Central memory CD8-positive, alpha-beta T cell (primary cell): ENCODE results near the gene AGFG2.
"Not testable (repeated sequence)": the region's sequence is repeated elsewhere in the genome, so short reads cannot be mapped to it uniquely, and the experiment has no call there.

Experiments used
- ATAC-seq: fragments of 150-1000 bp; cut with Tn5 transposase; replicated peaks from 2 replicates; pipeline ENCODE4 v1.10.0; 2022; ENCODE audit warnings: mild to moderate bottlenecking, moderate FRiP score, moderate number of reproducible peaks; ENCODE audit not compliant: poor library complexity, severe bottlenecking; ENCODE audit errors: extremely low read depth
- DNase-seq, 2 donors: peaks; one replicate each; pipeline ENCODE4 v3.0.0; 2021; ENCODE audit warnings: low spot score in 2 of 2
- H3K27ac Mint-ChIP-seq: one replicate; pipeline ENCODE4 v1.8.0; 2022; ENCODE audit warnings: low read depth, mild to moderate bottlenecking, moderate library complexity, mixed read lengths
- H3K27me3 Mint-ChIP-seq: one replicate; pipeline ENCODE4 v1.8.0; 2022; ENCODE audit warnings: mixed read lengths
- H3K36me3 Mint-ChIP-seq: one replicate; pipeline ENCODE4 v1.8.0; 2022; ENCODE audit warnings: mild to moderate bottlenecking, moderate library complexity, mixed read lengths; ENCODE audit not compliant: insufficient read depth
- H3K4me1 Mint-ChIP-seq: one replicate; pipeline ENCODE4 v1.8.0; 2022; ENCODE audit warnings: mixed read lengths
- H3K4me3 Mint-ChIP-seq: one replicate; pipeline ENCODE4 v1.8.0; 2022; ENCODE audit warnings: mild to moderate bottlenecking, moderate library complexity, mixed read lengths
- H3K9me3 Mint-ChIP-seq: one replicate; pipeline ENCODE4 v1.8.0; 2022; ENCODE audit warnings: mixed read lengths

Gene AGFG2

DNA sequence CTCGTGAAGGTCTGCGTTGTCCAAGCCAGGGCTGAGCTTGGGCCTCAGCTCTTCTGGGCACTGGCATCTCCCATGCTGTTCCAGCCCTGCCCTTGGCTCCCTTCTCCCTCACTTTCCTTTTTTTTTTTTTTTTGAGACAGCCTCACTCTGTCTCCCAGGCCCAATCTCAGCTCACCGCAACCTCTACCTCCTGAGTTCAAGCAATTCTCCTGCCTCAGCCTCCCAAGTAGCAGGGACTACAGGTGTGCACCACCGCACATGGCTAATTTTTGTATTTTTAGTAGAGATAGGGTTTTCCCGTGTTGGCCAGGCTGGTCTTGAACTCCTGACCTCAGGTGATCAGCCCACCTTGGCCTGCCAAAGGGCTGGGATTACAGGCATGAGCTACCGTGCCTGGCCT, 25.4 kb downstream of the AGFG2 start:
- peaks cover 27% of the 10 kb centered on the region for H3K36me3 Mint-ChIP-seq

DNA sequence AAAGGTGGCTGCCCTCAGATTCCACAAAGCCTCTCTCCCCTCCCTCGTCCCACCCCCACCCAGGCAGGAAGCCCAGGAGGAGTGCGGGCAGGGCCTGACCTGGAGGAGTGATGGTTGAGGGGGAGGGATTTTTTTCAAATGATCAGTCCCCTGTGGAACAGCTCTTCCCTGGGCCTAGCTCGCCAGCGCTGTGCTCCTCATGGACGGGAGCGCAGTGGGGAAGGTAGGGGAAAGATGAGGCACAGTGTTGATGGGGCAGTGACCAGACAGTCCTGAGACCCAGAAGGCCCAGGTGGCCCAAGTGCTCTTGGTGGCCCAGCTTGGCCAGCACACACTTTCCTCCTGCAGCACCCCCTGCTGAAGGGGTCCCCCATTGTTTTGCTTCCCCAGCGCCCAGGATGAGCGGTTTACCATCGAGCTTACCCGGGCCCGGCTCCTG, 26.1 kb downstream of the AGFG2 start:
- Mint-ChIP-seq H3K9me3 (no peaks in the 10 kb centered on the region), H3K4me3 (no peak overlapping the region), H3K36me3 (peaks cover 25% of the 10 kb centered on the region), H3K4me1 (peaks cover 38% of the 10 kb centered on the region), H3K27ac (no peak overlapping the region), H3K27me3 (no peaks in the 10 kb centered on the region)
- DNase-seq (no peak), ATAC-seq (no peak)

More for the DNA sequence above, 25.4 kb downstream of the AGFG2 start:
- not testable (repeated sequence) for H3K27me3 Mint-ChIP-seq, H3K27ac Mint-ChIP-seq, H3K4me3 Mint-ChIP-seq, DNase-seq, ATAC-seq, H3K9me3 Mint-ChIP-seq
- peaks cover 41% of the 10 kb centered on the region for H3K4me1 Mint-ChIP-seq

DNA sequence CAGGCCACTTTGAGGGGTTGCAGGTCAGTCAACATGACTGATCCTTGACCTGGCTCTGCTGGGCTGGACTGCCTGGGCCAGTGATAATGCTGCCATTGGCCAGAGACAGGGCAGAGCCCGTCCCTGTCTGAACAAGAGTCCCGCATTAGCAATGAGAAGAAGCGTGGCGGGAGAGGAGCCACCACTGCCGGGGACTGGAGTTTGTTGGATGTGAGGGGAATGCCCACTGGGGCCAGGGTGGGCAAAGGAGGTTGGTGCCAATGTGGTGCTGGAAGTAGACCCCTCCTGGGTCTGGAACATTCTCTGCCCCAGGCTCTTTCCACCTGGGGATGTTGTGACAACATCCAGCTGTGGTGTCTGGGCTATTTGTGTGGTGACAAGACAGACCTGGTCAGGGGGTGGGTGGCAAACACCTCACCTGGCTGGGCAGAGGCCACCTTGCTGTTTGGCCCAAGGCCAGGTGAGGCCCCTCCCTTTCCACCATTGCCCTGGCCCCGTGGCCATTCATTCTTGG, 27.1 kb downstream of the AGFG2 start:
- Mint-ChIP-seq H3K36me3 (peaks cover 24% of the 10 kb centered on the region), H3K27ac (no peak overlapping the region)
- no peak for DNase-seq

DNA sequence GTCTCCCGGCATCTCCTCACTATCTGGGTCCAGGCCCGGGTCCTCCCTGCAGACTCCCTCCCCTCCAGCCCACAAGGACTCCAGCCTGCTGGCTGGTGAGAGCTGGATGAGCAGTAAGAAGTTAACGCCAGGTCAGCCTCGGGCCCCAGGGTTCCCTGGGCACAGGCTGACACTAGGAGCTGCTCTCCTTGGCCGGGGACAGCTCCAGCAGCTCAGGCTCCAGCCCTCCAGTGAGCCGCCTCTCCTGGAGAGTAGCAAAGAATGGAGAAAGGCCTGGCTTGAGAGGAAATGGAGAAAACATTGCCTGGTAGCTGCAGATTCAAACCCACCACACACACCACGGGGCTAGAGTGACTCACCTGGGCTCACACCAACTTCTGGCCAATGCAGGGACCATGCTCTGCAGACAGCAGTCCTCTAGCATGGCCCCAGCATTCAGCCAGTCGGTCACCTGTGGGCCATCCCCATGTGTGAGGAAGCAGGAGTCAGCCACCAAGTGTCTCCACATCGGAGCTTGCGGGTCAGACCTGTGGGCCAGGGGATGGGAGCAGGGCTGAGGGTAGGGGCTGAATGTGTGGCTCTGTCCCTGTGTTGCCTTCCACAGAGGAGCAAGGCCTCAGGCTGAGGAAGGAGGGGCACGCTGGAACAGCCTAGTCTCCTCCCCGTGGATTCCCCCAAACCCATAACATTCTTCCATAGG, 28.2 kb downstream of the AGFG2 start:
- H3K4me1 Mint-ChIP-seq: peaks cover 43% of the 10 kb centered on the region
- no peaks in the 10 kb centered on the region for H3K9me3 Mint-ChIP-seq
- no peak for DNase-seq
- no peak overlapping the region for H3K27ac Mint-ChIP-seq
- H3K36me3 Mint-ChIP-seq: peaks cover 19% of the 10 kb centered on the region
- no peaks in the 10 kb centered on the region for H3K27me3 Mint-ChIP-seq
- no peak overlapping the region for H3K4me3 Mint-ChIP-seq
- no peak for ATAC-seq

More for the DNA sequence above, 27.1 kb downstream of the AGFG2 start:
- H3K4me3 Mint-ChIP-seq: no peak overlapping the region
- ATAC-seq: no peak
- H3K27me3 Mint-ChIP-seq: no peaks in the 10 kb centered on the region
- H3K4me1 Mint-ChIP-seq: peaks cover 38% of the 10 kb centered on the region
- H3K9me3 Mint-ChIP-seq: no peaks in the 10 kb centered on the region

DNA sequence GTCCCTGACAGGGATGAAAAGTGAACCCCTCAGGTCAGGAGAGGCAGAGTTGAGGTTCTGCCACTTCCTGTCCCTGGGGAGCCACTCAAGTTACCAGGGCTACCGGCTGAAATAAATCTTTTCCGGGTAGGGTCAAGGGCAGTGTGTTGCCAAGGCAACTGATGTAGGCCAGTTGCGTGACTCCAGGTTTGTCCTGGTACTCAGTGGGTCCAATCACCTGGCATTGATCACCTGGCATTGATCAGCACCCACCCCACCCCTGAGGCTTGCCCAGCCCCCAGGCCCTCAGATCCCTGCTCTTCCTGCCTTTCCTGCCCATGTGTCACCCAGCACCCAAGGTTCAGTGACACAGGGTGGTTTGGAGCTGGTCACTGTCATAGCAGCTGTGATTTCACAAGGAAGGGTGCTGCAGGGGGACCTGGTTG, 28.8 kb downstream of the AGFG2 start:
- H3K4me1 Mint-ChIP-seq: peaks cover 44% of the 10 kb centered on the region
- no peak overlapping the region for H3K4me3 Mint-ChIP-seq
- ATAC-seq: no peak
- H3K9me3 Mint-ChIP-seq: no peaks in the 10 kb centered on the region
- peaks cover 16% of the 10 kb centered on the region for H3K36me3 Mint-ChIP-seq
- H3K27me3 Mint-ChIP-seq: no peaks in the 10 kb centered on the region
- H3K27ac Mint-ChIP-seq: no peak overlapping the region
- no peak for DNase-seq

DNA sequence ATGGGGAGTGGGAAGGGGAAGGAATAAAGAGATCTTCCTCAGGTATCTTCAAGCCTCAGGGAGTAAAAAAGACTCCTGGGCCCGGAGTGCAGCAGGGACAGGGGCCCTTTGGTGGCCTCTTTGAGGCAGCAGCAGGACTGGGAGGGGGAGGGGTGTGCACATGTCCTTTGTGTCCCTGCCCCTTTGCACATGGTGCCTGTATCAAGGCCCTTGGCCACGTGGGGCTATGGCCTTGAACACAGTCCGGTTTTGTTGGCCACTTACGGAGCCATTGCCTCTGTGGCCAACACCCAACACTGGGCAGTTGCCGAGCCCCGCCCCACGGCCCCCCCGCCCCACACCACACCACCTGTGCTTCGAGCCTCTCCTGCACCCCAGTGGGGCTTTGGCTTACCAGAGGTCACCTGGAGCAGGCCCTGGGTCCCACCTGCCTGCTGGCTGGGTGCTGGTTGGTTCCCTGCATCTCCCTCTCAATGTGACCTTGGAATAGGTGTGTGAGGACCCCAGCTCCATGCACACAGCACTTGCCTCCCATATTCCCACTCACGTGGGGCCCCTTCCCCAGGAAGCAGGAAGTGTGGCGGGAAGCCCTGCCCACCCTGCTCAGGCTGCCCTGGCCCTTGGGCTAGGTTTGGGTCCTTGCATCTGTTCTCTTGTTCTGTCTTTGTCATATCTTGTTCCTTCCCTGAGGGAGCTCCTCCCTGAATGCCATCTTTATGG, 29.3 kb downstream of the AGFG2 start:
- H3K27me3 Mint-ChIP-seq: no peaks in the 10 kb centered on the region
- DNase-seq (no peak), ATAC-seq (no peak)
- H3K36me3 Mint-ChIP-seq: peaks cover 17% of the 10 kb centered on the region
- H3K27ac Mint-ChIP-seq: peak overlapping the region; percentile 60
- H3K4me1 Mint-ChIP-seq: peaks cover 44% of the 10 kb centered on the region
- H3K4me3 Mint-ChIP-seq: peak overlapping the region; percentile 33
- no peaks in the 10 kb centered on the region for H3K9me3 Mint-ChIP-seq

DNA sequence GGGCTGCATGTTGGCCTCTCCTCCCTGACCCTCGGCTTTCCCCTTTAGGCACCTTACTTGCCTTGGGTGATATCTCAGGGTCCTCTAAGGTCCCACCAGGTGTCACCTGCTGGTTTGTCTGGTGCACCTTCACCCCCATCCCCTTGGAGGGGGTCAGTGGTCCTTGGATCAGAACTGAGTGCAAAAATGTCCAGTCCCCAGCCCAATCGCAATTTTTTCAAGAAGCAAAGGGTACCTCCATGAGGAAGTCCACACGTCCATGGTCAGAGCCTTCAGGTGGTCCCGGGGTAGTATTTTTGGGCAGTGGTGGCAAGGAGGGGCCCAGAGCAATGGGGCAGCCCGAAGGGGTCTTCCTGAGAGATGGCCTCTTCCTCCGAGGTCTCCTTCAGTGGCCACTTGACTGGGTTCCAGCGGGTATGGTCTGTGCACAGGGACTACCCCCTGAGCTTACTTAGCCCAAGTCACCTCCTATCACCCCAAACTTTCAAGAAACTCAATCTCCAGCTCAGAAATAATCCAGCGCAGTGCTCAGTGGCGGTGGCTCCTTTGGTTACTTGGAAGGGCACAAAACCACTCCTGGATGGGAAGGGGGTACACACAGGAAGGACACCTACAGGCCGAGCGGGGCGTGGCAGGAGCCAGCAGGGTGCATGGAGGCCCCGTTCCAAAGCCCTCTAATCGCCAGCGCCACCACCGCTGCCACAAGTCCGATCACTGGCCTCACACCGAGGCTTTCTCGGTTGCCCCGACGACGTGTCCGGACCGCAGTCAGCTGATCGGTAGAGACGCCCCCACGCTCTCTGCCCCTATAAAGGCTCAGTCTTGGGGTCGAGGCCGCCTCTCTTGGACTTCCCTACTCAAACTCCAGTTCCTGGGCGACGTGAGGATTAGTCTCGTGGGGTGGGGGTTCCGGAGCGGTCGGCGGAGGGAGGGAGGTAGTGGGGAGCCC, 30.2 kb downstream of the AGFG2 start:
- Mint-ChIP-seq H3K4me3 (peak overlapping the region; percentile 33), H3K27ac (peak overlapping the region; percentile 67)

DNA sequence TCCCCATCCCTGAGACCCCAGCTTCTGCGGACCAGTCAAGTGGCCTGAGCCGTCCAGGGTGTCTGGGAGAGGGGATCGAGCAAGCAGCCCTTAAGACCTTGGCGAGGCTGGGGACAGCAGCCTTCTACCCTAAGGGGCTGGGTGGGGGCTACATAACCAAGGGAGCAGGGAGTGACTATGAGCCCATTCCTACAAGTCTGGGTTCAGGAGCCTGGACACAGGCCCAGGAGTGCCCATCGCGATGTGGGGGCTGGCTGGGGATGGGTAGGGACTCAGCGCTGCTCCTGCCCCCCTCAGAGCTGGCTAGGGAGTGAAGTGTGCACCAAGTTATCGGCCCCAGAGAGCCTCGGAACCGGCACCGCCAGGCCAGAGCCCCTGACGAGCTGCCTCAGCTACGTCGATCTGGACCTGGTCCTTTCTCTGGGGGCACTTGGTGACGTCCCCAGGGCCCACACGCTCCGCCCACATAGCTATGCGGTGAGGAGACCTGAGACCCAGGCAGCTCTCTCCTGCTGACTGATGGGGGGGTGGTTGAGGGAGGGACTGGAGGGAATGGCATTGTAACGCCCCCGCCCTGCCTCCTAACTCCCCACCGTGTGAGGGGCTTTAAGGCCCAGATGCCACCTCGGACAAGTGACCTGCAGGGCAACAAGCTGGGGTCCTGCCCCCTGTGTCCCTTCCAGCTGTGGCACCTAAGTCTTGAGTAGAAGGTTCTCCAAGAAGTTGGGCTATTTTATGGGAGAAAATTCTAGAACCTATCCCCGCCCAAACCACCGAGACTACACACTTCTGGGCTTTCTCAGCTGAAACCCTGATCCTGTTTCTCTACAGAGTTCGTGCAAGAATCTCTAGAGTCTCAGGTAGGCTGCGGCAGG, 32.2 kb downstream of the AGFG2 start:
- no peak overlapping the region for H3K27ac Mint-ChIP-seq
- H3K4me1 Mint-ChIP-seq: peaks cover 31% of the 10 kb centered on the region
- no peaks in the 10 kb centered on the region for H3K9me3 Mint-ChIP-seq
- peak overlapping the region; percentile 33 for H3K4me3 Mint-ChIP-seq
- H3K36me3 Mint-ChIP-seq: peaks cover 26% of the 10 kb centered on the region
- ATAC-seq: no peak
- no peaks in the 10 kb centered on the region for H3K27me3 Mint-ChIP-seq
- no peak for DNase-seq

More for the DNA sequence above, 30.2 kb downstream of the AGFG2 start:
- Mint-ChIP-seq H3K36me3 (peaks cover 14% of the 10 kb centered on the region), H3K9me3 (no peaks in the 10 kb centered on the region), H3K4me1 (peaks cover 37% of the 10 kb centered on the region), H3K27me3 (no peaks in the 10 kb centered on the region)
- ATAC-seq (peak; percentile 37), DNase-seq (peak in 1 of 2 donors; percentile 29)

DNA sequence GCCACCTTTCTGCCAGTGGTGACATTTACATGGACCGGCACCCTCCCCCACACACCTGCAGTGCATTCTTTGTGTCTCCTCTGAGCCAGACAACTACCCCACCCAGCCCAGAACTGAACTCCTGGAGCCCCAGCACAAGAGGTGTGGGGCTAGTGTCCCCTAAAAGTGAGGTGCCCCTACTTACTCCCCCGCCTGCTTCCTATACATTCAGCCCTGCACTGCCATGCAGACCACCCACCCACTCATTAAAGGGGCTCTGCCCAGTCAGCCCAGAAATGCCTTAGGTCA, 32.8 kb downstream of the AGFG2 start:
- H3K4me3 Mint-ChIP-seq: no peak overlapping the region
- no peak for DNase-seq
- no peaks in the 10 kb centered on the region for H3K27me3 Mint-ChIP-seq
- peaks cover 27% of the 10 kb centered on the region for H3K4me1 Mint-ChIP-seq
- peaks cover 28% of the 10 kb centered on the region for H3K36me3 Mint-ChIP-seq
- H3K9me3 Mint-ChIP-seq: no peaks in the 10 kb centered on the region
- H3K27ac Mint-ChIP-seq: no peak overlapping the region
- no peak for ATAC-seq

DNA sequence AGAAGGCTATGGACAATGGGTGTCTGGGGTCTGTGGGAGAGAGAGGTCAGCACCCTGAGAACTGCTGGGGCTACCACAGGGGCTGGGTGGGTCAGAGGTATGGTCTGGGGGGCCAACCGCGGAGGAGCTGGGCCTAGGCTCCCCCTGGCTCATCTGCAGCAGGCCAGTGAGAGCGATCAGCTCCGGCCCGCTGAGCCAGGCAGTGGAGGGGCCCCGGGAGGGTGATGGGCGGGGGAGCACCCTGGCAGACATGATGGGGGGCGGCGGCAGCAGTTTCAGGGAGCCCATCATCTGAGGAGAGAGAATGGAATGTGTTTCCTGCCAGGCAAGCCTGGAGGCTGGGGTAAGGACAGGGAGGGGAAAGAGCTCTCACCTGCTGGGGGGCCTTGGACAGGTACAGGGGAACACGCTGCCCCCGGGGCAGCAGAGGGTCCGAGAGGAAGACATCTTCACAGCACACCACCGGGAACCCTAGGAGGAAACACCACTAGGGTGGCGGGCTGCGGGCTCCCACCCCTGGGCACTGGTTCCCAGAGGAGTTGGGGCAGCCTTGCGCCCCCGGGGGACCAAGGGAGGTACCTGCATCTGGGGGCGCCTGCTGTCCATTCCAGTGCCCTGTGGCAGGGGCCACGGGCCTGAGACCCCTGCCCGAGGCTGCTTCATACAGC, 33.4 kb downstream of the AGFG2 start:
- Mint-ChIP-seq H3K9me3 (no peaks in the 10 kb centered on the region), H3K27ac (no peak overlapping the region), H3K4me3 (no peak overlapping the region), H3K27me3 (no peaks in the 10 kb centered on the region), H3K36me3 (peaks cover 30% of the 10 kb centered on the region), H3K4me1 (peaks cover 23% of the 10 kb centered on the region)
- ATAC-seq: no peak
- no peak for DNase-seq

DNA sequence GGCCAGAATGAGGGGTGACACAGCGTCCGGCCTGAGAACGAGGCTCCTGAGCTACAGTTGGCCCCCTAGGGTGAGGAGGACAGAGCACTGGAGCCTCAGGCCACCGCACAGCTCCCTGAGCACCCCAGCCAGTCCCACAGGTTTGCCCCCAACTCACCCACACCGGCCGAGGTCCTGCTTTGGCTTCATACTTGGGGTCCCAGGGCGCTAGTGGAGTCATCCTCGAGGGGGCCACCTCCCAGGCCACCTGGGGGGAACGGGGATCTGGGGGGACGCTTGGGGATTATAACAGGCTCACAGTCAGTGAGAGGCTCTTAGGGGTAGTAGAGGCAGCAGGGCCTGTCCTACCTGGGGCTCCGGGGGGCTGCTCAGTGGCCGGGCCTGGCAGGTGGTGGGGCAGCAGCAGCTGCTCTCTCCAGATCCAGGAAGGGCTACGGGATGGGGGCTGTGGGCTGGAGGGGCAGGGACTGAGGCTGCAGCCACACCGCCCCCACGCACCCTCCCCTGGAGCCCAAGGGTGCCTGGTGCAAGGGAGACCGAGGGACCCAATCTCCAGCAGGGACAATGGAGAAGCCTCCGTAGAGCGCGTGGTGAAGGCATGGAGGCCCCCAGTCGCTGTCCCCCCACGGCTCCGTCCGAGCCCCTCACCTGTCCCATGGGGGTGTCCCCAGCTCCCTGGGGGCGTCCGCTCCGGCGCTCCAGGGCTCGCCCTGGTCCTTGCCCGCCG, 34.1 kb downstream of the AGFG2 start:
- no peaks in the 10 kb centered on the region for H3K27me3 Mint-ChIP-seq
- ATAC-seq: no peak
- no peak for DNase-seq
- peaks cover 18% of the 10 kb centered on the region for H3K4me1 Mint-ChIP-seq
- H3K4me3 Mint-ChIP-seq: no peak overlapping the region
- H3K27ac Mint-ChIP-seq: no peak overlapping the region
- no peaks in the 10 kb centered on the region for H3K9me3 Mint-ChIP-seq
- H3K36me3 Mint-ChIP-seq: peaks cover 29% of the 10 kb centered on the region
